ENCODE measurements around the gene CTIF.

CTIF gene

DNA sequence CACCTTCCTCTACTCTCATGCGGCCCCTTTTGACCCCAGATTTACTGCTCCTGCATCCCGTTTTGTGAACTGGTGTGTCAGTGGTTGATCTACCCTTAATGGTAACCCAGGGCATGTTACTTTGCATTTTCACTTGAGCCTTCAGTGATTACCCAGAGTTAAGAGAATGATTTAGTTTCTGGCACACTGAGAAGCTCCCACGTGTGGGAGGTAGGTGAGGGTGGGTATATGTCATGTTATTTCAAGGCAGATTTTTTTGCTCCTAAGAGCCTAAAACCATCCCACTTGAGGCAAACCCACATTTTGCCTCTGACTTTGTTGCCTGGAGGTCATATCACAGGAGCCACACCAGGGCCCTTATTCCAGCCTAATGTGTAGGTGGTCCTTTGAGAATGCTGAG lies 186.7 kb downstream of the CTIF start:
- no peak for DNase-seq (ENCODE audit: low read depth in 2 of 2, low spot score in 1 of 2)

- no peak for DNase-seq (ENCODE audit: low read depth in 2 of 2, low spot score in 1 of 2)
These were observed 188.8 kb downstream of the CTIF start for GRCh38 chr18:48727681-48728080.

DNA sequence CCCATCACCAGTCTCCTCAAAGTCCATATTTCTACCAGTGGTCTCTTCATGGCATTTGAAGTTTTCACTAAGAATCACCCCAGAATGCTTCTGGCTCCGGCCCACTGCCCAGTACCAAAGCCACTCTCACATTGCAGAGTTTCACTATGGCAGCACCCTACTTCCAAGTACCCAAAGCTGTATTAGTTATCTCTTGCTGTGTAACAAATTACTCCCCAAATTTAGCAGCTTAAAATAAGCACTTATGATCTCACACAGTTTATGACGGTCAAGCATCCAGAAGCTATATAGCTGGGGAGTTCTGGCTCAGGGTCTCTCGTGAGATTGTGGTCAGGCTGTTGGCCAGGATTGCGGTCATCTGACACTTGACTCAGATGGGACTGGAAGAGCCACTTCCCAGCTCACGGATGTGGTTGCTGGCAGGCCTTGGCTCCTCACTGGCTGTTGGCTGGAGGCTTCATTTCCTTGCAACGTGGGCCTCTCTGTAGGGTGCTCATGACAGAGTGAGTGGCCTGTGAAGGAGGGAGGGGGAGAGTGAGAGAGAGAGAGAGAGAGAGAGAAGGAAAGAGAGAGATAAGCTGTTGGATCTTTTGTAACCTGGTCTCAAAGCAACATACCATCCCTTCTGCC lies 189.5 kb downstream of the CTIF start:
- DNase-seq (ENCODE audit: low read depth in 2 of 2, low spot score in 1 of 2), result no peak

GRCh38 chr18:48729404-48729803 lies 190.6 kb downstream of the CTIF start:
- DNase-seq (ENCODE audit: low read depth in 2 of 2, low spot score in 1 of 2), result no peak

GRCh38 chr18:48730010-48730409 lies 191.2 kb downstream of the CTIF start:
- no peak for DNase-seq (ENCODE audit: low read depth in 2 of 2, low spot score in 1 of 2)

GRCh38 chr18:48732767-48733424 lies 194.1 kb downstream of the CTIF start:
- DNase-seq (ENCODE audit: low read depth in 2 of 2, low spot score in 1 of 2), result no peak

DNA sequence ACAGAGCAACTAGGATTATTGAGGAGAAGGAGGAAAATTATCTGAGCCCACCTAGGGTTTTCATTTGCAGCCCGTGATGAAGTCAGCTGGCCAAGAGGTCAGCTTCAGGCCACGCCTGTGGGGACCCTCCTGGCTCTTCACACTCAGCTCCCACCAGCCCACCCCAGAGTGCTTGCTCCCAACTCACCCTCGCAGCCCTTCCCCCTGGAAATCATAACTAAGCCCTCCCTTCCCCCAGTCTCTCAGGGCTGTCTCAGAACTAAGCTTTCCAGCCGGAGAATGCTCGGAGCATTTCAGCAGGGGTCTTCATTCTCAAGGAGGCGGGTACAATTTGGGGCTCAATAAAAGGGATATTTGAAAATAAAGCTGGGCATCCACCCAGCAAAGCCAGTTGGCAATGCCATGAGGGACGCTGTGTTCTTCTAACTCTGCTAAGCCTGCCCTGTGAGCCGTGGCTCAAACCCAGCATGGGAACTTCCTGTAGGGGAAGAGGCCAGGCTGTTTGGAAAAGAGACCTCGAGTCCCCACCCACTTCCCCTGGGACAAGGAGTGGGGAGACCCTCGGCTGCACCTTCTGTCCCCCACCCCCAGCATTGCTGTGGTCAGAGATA lies 194.9 kb downstream of the CTIF start:
- DNase-seq (ENCODE audit: low read depth in 2 of 2, low spot score in 1 of 2), result no peak

DNA sequence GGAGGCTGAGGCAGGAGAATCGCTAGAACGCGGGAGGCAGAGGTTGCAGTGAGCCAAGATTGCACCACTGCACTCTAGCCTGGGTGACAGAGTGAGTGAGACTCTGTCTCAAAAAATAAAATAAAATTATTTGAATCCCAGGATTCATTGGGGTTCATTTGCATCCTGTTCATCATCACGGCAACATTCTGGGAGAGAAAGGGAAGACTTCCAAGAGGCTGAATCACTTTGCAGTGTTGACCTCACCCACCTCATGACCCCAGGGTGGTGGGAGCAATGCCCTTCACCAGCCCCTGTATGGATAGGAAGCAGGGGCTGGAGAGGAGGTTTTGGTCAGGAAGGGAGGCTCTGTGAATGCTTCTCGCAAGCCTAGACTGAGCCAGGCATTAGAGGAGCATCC lies 195.6 kb downstream of the CTIF start:
- DNase-seq (ENCODE audit: low read depth in 2 of 2, low spot score in 1 of 2), result no peak

GRCh38 chr18:48735080-48735676 lies 196.3 kb downstream of the CTIF start:
- DNase-seq (ENCODE audit: low read depth in 2 of 2, low spot score in 1 of 2), result no peak

GRCh38 chr18:48735681-48736255 lies 196.9 kb downstream of the CTIF start:
- no peak for DNase-seq (ENCODE audit: low read depth in 2 of 2, low spot score in 1 of 2)

- DNase-seq (ENCODE audit: low read depth in 2 of 2, low spot score in 1 of 2), result no peak
These were observed 197.8 kb downstream of the CTIF start for GRCh38 chr18:48736321-48737260.

- DNase-seq (ENCODE audit: low read depth in 2 of 2, low spot score in 1 of 2), result no peak
These were observed 200.6 kb downstream of the CTIF start for GRCh38 chr18:48739266-48740067.

GRCh38 chr18:48740068-48740440 lies 201.2 kb downstream of the CTIF start:
- no peak for DNase-seq (ENCODE audit: low read depth in 2 of 2, low spot score in 1 of 2)

DNA sequence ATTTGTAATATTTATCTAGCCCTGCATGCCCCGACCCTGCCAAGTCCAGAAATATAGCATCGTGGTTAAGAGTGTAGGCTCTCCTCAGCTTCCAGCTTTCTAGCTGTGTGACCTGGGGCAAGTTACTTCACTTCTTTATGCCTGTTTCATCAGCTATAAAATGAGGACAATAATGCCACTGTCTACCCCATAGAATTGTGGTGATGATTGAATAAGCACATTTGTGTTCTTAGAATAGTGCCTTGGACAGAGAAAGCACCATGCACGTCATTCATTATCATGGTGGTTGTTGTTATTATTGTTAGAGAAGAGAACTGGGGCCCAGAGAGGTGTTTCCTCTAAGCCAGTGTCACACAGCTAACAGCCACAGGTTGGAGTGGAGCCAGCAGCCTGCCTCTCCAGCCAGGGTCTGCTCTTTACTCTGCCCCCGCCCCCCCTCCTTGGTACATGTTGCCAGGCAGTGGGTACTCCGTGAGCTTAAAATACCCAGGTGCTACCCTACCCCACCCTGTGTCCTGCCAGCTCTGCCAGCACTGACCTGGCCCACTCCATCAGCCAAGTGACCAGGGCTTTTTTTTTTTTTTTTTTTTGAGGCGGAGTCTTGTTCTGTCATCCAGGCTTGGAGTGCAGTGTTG lies 202.1 kb downstream of the CTIF start:
- DNase-seq (ENCODE audit: low read depth in 2 of 2, low spot score in 1 of 2), result no peak

DNA sequence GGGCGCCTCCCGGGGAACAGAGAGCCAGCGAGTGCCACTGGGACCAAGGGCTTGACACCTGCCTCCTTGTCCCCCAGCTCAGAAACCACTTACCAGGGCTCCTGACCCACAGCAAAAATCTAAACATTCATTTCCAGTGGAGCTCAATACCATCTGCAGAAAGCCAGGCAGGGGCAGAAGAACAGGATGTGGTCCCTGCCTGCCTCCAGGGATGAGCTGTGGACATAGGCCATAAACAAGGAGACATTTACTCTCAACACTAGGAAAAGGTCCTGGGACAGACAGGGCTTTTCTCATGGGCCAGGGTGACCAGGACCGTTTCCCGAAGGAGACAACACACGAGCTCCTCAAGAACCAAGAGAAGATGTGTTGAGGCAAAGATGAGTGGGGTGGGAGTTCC lies 203.0 kb downstream of the CTIF start:
- DNase-seq (ENCODE audit: low read depth in 2 of 2, low spot score in 1 of 2), result no peak

DNA sequence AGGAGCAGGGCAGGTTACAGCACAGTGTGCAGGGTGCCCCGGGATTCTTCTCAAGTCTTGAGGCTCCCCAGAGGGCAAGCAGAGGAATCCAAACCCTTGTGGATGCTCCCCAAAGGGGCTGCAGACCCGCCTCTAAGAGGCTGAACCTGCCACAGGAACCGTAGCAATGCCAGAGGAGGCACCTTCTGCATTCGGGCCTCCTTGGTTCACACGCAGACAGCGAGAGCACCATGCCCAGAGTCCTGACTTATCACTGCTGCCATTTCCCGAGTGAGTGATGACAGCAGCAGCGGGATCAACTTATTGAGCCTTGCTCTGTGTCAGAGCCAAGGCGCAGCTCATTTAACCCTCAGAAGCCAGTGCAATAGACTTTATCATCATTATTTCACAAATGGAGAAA lies 203.5 kb downstream of the CTIF start:
- no peak for DNase-seq (ENCODE audit: low read depth in 2 of 2, low spot score in 1 of 2)

- no peak for DNase-seq (ENCODE audit: low read depth in 2 of 2, low spot score in 1 of 2)
These were observed 204.1 kb downstream of the CTIF start for GRCh38 chr18:48742706-48743475.

- no peak for DNase-seq (ENCODE audit: low read depth in 2 of 2, low spot score in 1 of 2)
These were observed 205.1 kb downstream of the CTIF start for GRCh38 chr18:48743886-48744285.

- no peak for DNase-seq (ENCODE audit: low read depth in 2 of 2, low spot score in 1 of 2)
These were observed 206.5 kb downstream of the CTIF start for GRCh38 chr18:48745293-48745692.
